AG04450 (cell line): ENCODE results near the gene CGNL1. TPM values are rescaled to one million over a fixed set of nuclear protein-coding genes. Genes with fewer than 3 reads are reported as not detected.

ENCODE experiments used
- CTCF ChIA-PET: fragments of 300-600, 350-600 bp; formaldehyde crosslinking; extraction: SDS; loops from one replicate; lab custom pipeline; 2022; ENCODE audit warnings: antibody characterized with exemption, inconsistent platforms; lab: Charles Lee
- POLR2A ChIA-PET: fragments of 350-600 bp; formaldehyde crosslinking; extraction: SDS; loops from one replicate; lab custom pipeline; 2021; ENCODE audit warnings: antibody characterized with exemption, inconsistent platforms; lab: Yijun Ruan, JAX
- DNase-seq: peaks from one replicate; pipeline ENCODE4 v3.0.0-alpha.2; 2011; ENCODE audit warnings: low read depth, low spot score
- H3K27ac ChIP-seq: one replicate; pipeline ENCODE4 v1.5.1; 2012; ENCODE audit warnings: low read depth, low read length, control low read depth
- H3K27me3 ChIP-seq: one replicate; pipeline ENCODE4 v1.6.0; 2012; ENCODE audit warnings: low read length; ENCODE audit not compliant: control insufficient read depth, insufficient read depth
- H3K4me3 ChIP-seq: 2 replicates; pipeline ENCODE4 v1.5.1; 2011; ENCODE audit warnings: mild to moderate bottlenecking, low read depth, low read length, control low read depth
- H3K9me3 ChIP-seq: 2 replicates; pipeline ENCODE4 v1.5.1; 2012; ENCODE audit warnings: low read length; ENCODE audit not compliant: control insufficient read depth, insufficient read depth
- CTCF ChIP-seq: IDR thresholded peaks from 2 replicates; pipeline ENCODE4 v1.5.1; 2011; ENCODE audit warnings: low read depth, low read length, control low read depth, inconsistent platforms
- polyA plus RNA-seq: library from polyadenylated mRNA; depleted of rRNA; stranded (reverse); fragments of >200 nt; gene quantifications from 2 replicates; pipeline ENCODE4 v1.2.3, GENCODE V29; 2011

Gene CGNL1
- polyA plus RNA-seq, 1 experiment: 0.25 TPM

- H3K27ac ChIP-seq: no peak overlapping the region
- ChIA-PET POLR2A (no interaction called here), CTCF (interaction anchor here (1.4 kb wide), 1 partner anchor 166 kb away, joined by 5 read pairs; no protein-coding TSS in a partner anchor)
- no peaks in the 10 kb centered on the region for H3K27me3 ChIP-seq
- no peak for DNase-seq
- H3K4me3 ChIP-seq: no peak overlapping the region
- no peaks in the 10 kb centered on the region for H3K9me3 ChIP-seq
- no peak for TF ChIP-seq CTCF
These were observed 129.7 kb downstream of the CGNL1 start for GRCh38 chr15:57505949-57506391.

- ChIA-PET CTCF (no interaction called here), POLR2A (no interaction called here)
- Histone ChIP-seq H3K9me3 (no peaks in the 10 kb centered on the region), H3K4me3 (no peak overlapping the region), H3K27me3 (no peaks in the 10 kb centered on the region), H3K27ac (no peak overlapping the region)
- no peak for DNase-seq
- no peak for TF ChIP-seq CTCF
These were observed 130.1 kb downstream of the CGNL1 start for GRCh38 chr15:57506422-57506821.

- H3K9me3 ChIP-seq: no peaks in the 10 kb centered on the region
- ChIA-PET CTCF (interaction anchor here (2.0 kb wide), 1 partner anchor 20 kb away, joined by 9 read pairs; no protein-coding TSS in a partner anchor), POLR2A (no interaction called here)
- TF ChIP-seq CTCF: no peak
- H3K27me3 ChIP-seq: no peaks in the 10 kb centered on the region
- no peak for DNase-seq
- H3K27ac ChIP-seq: no peak overlapping the region
- H3K4me3 ChIP-seq: no peak overlapping the region
These were observed 130.8 kb downstream of the CGNL1 start for GRCh38 chr15:57507111-57507510.

GRCh38 chr15:57509126-57509525, 132.8 kb downstream of the CGNL1 start:
- CTCF ChIA-PET: interaction anchor here (0.9 to 2.0 kb wide), 3 partner anchors 18 to 169 kb away, joined by 5 to 9 read pairs (median 6); no protein-coding TSS in a partner anchor

More at GRCh38 chr15:57509126-57509525, 132.8 kb downstream of the CGNL1 start:
- no peak overlapping the region for H3K27ac ChIP-seq
- H3K4me3 ChIP-seq: no peak overlapping the region
- no peaks in the 10 kb centered on the region for H3K9me3 ChIP-seq
- POLR2A ChIA-PET: no interaction called here
- no peak for TF ChIP-seq CTCF
- DNase-seq: no peak
- no peaks in the 10 kb centered on the region for H3K27me3 ChIP-seq
